Left lung (tissue), 10 donors: ENCODE data around the gene ROR2. TPM values are rescaled to one million over a fixed set of nuclear protein-coding genes. Genes with fewer than 3 reads are reported as not detected.

Experiments
- ATAC-seq: fragments of 200-7000 bp; cut with Tn5 transposase; one replicate; pipeline ENCODE4 v1.9.1; 2020; ENCODE audit warnings: moderate library complexity
- DNase-seq, 4 donors: peaks; one replicate each; pipeline ENCODE4 v3.0.0-alpha.2; 2013 to 2020
- H3K27ac ChIP-seq, 2 donors: fragments of 200-600 bp; sonication (generic) in 1 of 2; one replicate each; pipeline versions ENCODE4 v1.5.0 to v1.8.0; 2020 to 2021
- H3K27me3 ChIP-seq, 2 donors: fragments of 200-600 bp; sonication (generic) in 1 of 2; one replicate each; pipeline versions ENCODE4 v1.5.0 to v1.8.0; 2020 to 2021
- H3K36me3 ChIP-seq, 2 donors: fragments of 200-600 bp; sonication (generic) in 1 of 2; one replicate each; pipeline versions ENCODE4 v1.5.0 to v1.8.0; 2020 to 2021
- H3K4me1 ChIP-seq, 2 donors: fragments of 200-600 bp; one replicate each; pipeline ENCODE4 v1.8.0; 2021
- H3K4me3 ChIP-seq, 2 donors: fragments of 200-600 bp; sonication (generic) in 1 of 2; one replicate each; pipeline versions ENCODE4 v1.5.0 to v1.8.0; 2020 to 2021; ENCODE audit warnings: mild to moderate bottlenecking in 1 of 2
- H3K9me3 ChIP-seq, 2 donors: fragments of 200-600 bp; sonication (generic) in 1 of 2; one replicate each; pipeline versions ENCODE4 v1.5.0 to v1.8.0; 2020 to 2021
- CTCF ChIP-seq, 2 donors: fragments of 200-600 bp; sonication (generic) in 1 of 2; IDR thresholded peaks; one replicate each; pipeline versions ENCODE4 v1.5.0 to v1.8.0; 2021; ENCODE audit warnings: antibody characterized with exemption in 2 of 2
- intact Hi-C, 2 donors: fragments of 100-400 bp; cut with DNase I; formaldehyde crosslinking; loops; one replicate each; pipeline versions ENCODE4 v1.11.2 to v1.14.2; 2022
- polyA plus RNA-seq, 6 donors: library from polyadenylated mRNA; unstranded; fragments of 120-200 nt; gene quantifications; one replicate each; pipeline ENCODE4 v1.2.1, GENCODE V29; 2013; ENCODE audit not compliant: insufficient read length in 6 of 6
- total RNA-seq, 2 donors: library from RNA; stranded (reverse); fragmentation: NEBNext Ultra II Directional; extraction: Animal tissue kit (Norgen Biotek cat#: 25700); gene quantifications; one replicate each; pipeline ENCODE4 v1.2.1, GENCODE V29; 2021
- donor health status: DM: no; HTN: yes; CAD: no.
- donor health status: DM: no; HTN: no; CAD: no.

The ROR2 gene
- total and polyA plus RNA-seq, 8 donors: 11.5 to 36.5 (median 29.7) TPM

- no peak for TF ChIP-seq CTCF (IDR thresholded peaks at IDR 0.05)
- H3K27me3 ChIP-seq: peaks cover 52 to 94% of the 10 kb centered on the region in 2 donors
- peaks cover 21% of the 10 kb centered on the region in 2 donors for H3K4me1 ChIP-seq
- peak overlapping the region in 1 of 2 donors; percentile 68 for H3K27ac ChIP-seq
- ATAC-seq: no peak
- no peaks in the 10 kb centered on the region for H3K36me3 ChIP-seq
- no peak for DNase-seq
- H3K9me3 ChIP-seq: no peaks in the 10 kb centered on the region
- intact Hi-C loops: no loop called here
- H3K4me3 ChIP-seq: peak overlapping the region; percentile 32 to 37
Measured at GRCh38 chr9:91949392-91949945, 559 bp downstream of the ROR2 start.

GRCh38 chr9:91948597-91949391 is 1.2 kb downstream of the ROR2 start:
- Histone ChIP-seq H3K4me1 (peaks cover 21% of the 10 kb centered on the region in 2 donors), H3K4me3 (peak overlapping the region; percentile 32 to 37), H3K27me3 (peaks cover 52 to 93% of the 10 kb centered on the region in 2 donors), H3K36me3 (no peaks in the 10 kb centered on the region), H3K9me3 (no peaks in the 10 kb centered on the region), H3K27ac (peak overlapping the region in 1 of 2 donors; percentile 68)
- ATAC-seq (peak; percentile 70), DNase-seq (peak in 2 of 4 donors; percentile 65 to 79)
- intact Hi-C loops: no loop called here
- no peak for TF ChIP-seq CTCF (IDR thresholded peaks at IDR 0.05)

- no peak for TF ChIP-seq CTCF (IDR thresholded peaks at IDR 0.05)
- H3K9me3 ChIP-seq: no peaks in the 10 kb centered on the region
- H3K36me3 ChIP-seq: no peaks in the 10 kb centered on the region
- ATAC-seq (peak; percentile 4), DNase-seq (peak in 1 of 4 donors; percentile 45)
- peaks cover 21% of the 10 kb centered on the region in 2 donors for H3K4me1 ChIP-seq
- peak overlapping the region in 1 of 2 donors; percentile 68 for H3K27ac ChIP-seq
- H3K27me3 ChIP-seq: peaks cover 52 to 86% of the 10 kb centered on the region in 2 donors
- intact Hi-C loops: no loop called here
- peak overlapping the region; percentile 32 to 37 for H3K4me3 ChIP-seq
Measured at GRCh38 chr9:91948101-91948596, 1.9 kb downstream of the ROR2 start.

- H3K36me3 ChIP-seq: no peaks in the 10 kb centered on the region
- intact Hi-C loops: no loop called here
- no peaks in the 10 kb centered on the region for H3K9me3 ChIP-seq
- peaks cover 21% of the 10 kb centered on the region in 2 donors for H3K4me1 ChIP-seq
- H3K27ac ChIP-seq: peak overlapping the region in 1 of 2 donors; percentile 56
- ATAC-seq (no peak), DNase-seq (no peak)
- no peak overlapping the region for H3K4me3 ChIP-seq
- TF ChIP-seq CTCF (IDR thresholded peaks at IDR 0.05): no peak
- H3K27me3 ChIP-seq: peaks cover 52 to 74% of the 10 kb centered on the region in 2 donors
Measured at GRCh38 chr9:91946653-91947488, 3.2 kb downstream of the ROR2 start.
